Putamen (tissue), 1 donor: ENCODE results near the gene WNT3A.

Source experiments
- DNase-seq: peaks from one replicate; pipeline ENCODE4 v3.0.0-alpha.2; 2016; ENCODE audit warnings: low spot score

The WNT3A gene

GRCh38 chr1:228070173-228070572 lies 63.4 kb downstream of the WNT3A start:
- DNase-seq, result no peak

- no peak for DNase-seq
These were observed 64.1 kb downstream of the WNT3A start for GRCh38 chr1:228070851-228071250.

- no peak for DNase-seq
These were observed 65.2 kb downstream of the WNT3A start for GRCh38 chr1:228071839-228072657.

DNA sequence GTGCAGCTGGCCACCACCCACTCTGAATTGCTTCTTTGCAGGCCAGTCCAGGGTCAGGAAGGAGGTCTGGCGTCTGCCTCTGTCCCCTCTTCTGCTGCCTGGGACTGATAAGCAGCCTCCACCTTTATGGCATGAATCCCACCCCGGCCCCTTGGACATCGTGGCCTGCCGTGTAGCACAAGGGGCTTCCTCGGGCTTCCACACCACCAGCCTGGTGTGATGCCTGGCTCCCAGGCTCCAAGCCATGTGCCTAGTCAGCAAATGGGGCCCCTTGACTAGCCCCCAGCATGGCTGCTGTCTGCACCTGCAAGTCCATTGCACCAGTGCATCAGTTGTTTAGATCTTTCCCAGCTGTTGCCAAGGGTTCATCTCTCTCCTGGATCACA lies 65.9 kb downstream of the WNT3A start:
- DNase-seq, result no peak

DNA sequence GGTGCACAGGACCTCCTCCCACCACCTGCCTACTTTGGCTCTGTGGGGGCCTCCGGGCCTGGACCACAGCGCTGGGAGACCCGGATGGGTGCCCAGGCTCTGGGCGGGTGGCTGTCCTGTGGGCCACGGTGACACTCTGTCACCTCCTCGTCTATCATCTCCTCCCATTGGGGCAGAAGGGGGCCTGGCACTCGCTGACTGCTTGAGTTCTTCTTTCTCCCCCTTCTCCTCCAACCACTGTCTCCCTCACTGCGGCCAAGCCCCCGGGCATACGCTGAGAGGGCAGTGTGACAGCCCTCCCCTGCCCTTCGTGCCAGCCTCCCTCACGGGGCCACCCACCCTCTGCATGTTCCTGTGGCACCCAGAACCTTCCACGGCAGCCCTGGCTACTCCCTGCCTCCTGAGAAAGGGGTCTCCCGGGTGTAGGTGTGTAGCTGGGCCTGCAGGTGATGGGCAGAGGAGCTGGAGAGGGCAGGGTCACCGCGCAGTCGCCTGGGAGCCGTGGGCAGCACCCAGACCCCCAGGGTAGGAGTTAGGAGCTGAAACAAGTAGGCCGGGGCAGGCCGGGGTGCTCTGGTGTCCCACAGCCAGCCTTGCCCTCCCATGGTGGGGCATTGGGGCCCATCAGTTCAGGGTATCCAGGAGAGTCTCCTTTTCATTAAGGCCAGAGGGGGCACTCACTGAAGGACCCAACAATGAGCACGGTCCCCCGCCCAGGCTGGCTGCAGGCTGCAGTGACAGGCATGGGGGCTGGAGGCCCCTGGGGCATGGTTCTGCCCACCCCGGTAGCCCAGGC lies 66.5 kb downstream of the WNT3A start:
- DNase-seq, result no peak

- no peak for DNase-seq
These were observed 67.2 kb downstream of the WNT3A start for GRCh38 chr1:228073857-228074545.

GRCh38 chr1:228074954-228075730 lies 68.3 kb downstream of the WNT3A start:
- DNase-seq, result no peak

DNA sequence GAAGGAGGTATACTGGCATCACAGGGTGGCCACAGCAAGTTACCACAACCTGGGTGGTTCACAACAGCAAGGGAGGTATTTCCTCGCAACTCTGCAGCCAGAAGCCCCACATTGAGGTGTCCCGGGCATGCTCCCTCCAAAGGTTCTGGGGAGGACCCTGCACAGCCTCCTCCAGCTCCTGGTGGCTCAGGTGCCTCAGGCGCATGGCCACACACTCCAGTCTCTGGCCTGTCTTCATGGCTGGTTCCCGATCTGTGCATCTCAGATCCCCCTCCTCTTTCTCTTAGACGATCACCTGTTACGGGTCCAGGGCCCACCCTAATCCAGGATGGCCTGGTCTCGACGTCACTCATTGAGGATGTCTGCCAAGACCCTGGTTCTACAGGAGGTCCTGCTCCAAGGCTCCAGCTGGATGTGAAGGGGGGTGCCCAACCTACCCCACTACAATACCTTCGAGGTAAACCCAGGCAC lies 69.0 kb downstream of the WNT3A start:
- no peak for DNase-seq

GRCh38 chr1:228076796-228077430 lies 70.1 kb downstream of the WNT3A start:
- DNase-seq, result no peak

DNA sequence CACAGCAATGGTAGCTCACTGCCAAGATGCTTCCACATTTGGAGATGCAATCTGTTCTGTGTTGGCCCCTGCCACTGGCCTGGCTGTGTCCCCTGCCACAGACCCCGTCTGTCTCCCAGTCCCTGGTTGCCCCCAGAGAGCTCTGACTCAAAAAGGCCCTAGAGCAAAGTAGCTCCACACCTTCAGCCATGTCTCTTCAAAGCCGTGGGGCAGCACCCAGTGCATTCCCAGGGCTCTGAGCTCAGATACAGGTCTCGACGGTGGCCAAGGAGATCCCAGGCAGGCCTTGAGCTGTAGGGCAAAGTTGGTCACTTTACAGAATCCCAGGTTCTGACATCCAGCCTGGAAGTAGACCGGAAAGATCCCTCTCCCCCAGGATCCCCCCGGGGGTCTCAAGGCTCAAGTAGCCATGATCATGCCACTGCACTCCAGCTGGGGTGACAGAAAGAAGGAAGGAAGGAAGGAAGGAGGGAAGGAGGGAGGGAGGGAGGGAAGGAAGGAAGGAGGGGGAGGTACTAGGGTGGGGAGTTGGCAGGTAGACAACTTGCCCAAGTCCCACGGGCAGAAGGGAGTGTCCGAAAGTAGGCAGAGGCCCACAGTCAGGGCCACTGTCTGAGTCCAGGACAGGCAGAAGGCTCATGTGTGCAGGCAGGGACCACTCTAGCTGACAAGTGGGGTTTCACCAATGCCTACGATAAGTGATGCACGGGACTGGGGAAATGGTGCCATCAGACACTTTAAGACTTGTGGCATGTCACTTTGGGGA lies 71.0 kb downstream of the WNT3A start:
- no peak for DNase-seq

- DNase-seq, result no peak
These were observed 72.2 kb downstream of the WNT3A start for GRCh38 chr1:228079013-228079412.

DNA sequence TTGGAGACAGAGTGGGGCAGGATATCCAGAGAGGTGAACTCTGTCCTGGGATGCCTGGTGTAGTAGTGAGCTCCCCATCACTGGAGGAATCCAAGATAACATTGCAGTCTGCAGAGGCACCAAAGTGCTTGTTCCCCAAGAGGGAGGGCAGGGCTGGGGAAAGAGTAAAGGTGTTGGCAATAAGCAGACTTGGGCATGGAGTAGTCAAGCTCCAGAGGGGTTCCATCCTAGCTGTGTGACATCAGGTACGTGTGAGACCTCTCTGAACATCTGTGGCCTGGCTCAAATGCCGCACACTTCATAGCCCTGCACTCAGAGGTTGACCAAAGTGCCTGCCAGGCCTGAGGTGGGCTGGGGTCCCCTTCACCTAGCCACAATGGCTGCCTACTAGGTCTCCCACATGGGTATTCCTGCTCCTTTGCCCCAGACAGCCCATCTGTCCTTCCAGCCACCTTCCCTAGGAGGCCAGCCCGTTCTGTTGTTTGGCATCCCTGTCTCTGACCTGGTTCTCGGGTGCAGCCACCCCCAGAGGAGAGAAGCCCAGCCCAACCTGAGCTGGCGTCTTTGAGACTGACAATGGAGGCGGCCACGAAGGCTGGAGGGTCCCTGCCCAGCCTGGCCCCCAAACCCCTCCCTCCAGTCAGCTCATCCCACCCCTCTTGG lies 72.9 kb downstream of the WNT3A start:
- DNase-seq, result no peak

- DNase-seq, result no peak
These were observed 74.3 kb downstream of the WNT3A start for GRCh38 chr1:228081144-228081543.

- DNase-seq, result no peak
These were observed 74.9 kb downstream of the WNT3A start for GRCh38 chr1:228081578-228082213.

GRCh38 chr1:228082214-228082917 lies 75.6 kb downstream of the WNT3A start, which contains the start of gene ARF1:
TSS of gene ARF1 (plus strand) at chr1:228082708. CDS start at chr1:228097115, 14,407 bp downstream.
- peak; percentile 94 for DNase-seq

GRCh38 chr1:228082918-228083870 lies 76.4 kb downstream of the WNT3A start:
- DNase-seq, result no peak

DNA sequence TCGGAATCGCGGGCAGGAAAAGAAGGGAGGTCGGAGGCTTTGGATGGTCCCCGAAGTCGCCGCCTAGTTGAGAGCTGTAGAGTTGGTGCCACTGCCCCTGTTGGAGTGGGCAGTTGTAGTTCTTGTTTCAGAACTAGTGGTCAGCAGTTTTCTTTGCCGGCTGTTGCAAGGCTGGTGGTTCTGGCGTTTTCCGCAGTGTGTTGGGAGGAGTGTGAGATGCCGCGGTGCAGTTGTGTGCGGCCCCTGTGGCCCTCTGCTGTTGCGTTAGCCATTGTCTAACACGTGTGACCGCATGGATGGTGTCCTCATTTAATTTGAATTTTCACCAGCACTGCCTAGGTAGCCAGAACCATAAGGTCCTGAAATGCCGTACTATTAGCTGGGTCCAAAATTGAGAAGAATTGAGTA lies 77.1 kb downstream of the WNT3A start:
- DNase-seq, result no peak

GRCh38 chr1:228084325-228084724 lies 77.5 kb downstream of the WNT3A start:
- DNase-seq, result no peak
